ENCODE data around the gene CBX6. TPM values are rescaled to one million over a fixed set of nuclear protein-coding genes. Genes with fewer than 3 reads are reported as not detected.

The CBX6 gene
- total RNA-seq = 113 TPM
- polyA plus RNA-seq (ENCODE audit: insufficient read depth, low read depth, low replicate concordance) = 24.9 TPM
- long read RNA-seq, donor 1, full-length matches to known transcripts = 6 of 6 reads
- long read RNA-seq, donor 1, partial matches to known transcripts = 0 of 6 reads
- long read RNA-seq, donor 1, other reads (novel, unspliced or antisense) = 0 of 6 reads
- long read RNA-seq, donor 2, full-length matches to known transcripts = 8 of 8 reads
- long read RNA-seq, donor 2, partial matches to known transcripts = 0 of 8 reads
- long read RNA-seq, donor 2, other reads (novel, unspliced or antisense) = 0 of 8 reads
- long read RNA-seq, donor 3, full-length matches to known transcripts = 12 of 12 reads
- long read RNA-seq, donor 3, partial matches to known transcripts = 0 of 12 reads
- long read RNA-seq, donor 3, other reads (novel, unspliced or antisense) = 0 of 12 reads
- long read RNA-seq, donor 4, full-length matches to known transcripts = 8 of 8 reads
- long read RNA-seq, donor 4, partial matches to known transcripts = 0 of 8 reads
- long read RNA-seq, donor 4, other reads (novel, unspliced or antisense) = 0 of 8 reads
- long read RNA-seq, donor 5 = 0 reads
- long read RNA-seq, donor 6, full-length matches to known transcripts = 5 of 5 reads
- long read RNA-seq, donor 6, partial matches to known transcripts = 0 of 5 reads
- long read RNA-seq, donor 6, other reads (novel, unspliced or antisense) = 0 of 5 reads
- long read RNA-seq, donor 7, full-length matches to known transcripts = 10 of 191 reads
- long read RNA-seq, donor 7, partial matches to known transcripts = 3 of 191 reads
- long read RNA-seq, donor 7, other reads (novel, unspliced or antisense) = 178 of 191 reads
- long read RNA-seq, donor 8, full-length matches to known transcripts = 8 of 8 reads
- long read RNA-seq, donor 8, partial matches to known transcripts = 0 of 8 reads
- long read RNA-seq, donor 8, other reads (novel, unspliced or antisense) = 0 of 8 reads
- long read RNA-seq, donor 9, full-length matches to known transcripts = 3 of 3 reads
- long read RNA-seq, donor 9, partial matches to known transcripts = 0 of 3 reads
- long read RNA-seq, donor 9, other reads (novel, unspliced or antisense) = 0 of 3 reads
- long read RNA-seq, donor 10, full-length matches to known transcripts = 9 of 9 reads
- long read RNA-seq, donor 10, partial matches to known transcripts = 0 of 9 reads
- long read RNA-seq, donor 10, other reads (novel, unspliced or antisense) = 0 of 9 reads

DNA sequence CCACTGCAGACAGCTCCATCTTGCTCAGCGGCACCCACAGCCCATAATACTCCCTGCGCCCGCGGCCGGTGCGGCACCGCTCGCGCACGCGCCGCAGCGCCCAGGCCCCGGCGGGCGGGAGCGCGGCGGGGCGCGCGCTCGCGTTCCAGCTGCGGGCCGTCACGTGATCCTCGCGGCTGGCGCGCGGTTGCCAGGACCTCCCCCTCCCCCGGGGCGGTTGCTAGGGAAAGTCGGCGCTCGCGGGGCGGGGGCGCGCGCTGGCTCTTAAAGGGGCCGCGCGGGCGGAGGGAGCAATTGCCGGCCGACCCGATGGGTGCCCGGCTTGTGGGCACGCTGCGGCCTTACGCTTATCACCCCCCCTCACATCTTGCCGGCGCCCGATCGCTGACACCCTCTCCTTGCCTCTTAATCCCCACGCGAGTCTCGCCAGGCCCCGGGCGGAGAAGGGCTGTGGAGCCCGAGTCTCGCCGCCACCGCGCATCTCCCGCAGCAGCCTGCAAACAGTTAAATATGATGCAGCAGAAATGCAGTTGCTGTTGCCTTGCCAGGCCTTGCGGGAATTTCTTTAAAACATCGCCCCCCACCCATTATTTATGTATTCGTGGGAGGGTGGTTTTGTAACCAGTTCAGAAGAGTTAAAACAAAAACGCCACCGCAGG is at the start of gene CBX6:
Gene CBX6, minus strand, starts transcription at position 45 of the 659 bp plus-strand sequence. Its CDS starts 26 bp downstream, at position 19.
- Histone ChIP-seq H3K36me3 (ENCODE audit: control insufficient read depth in 2 of 3, insufficient read depth in 3 of 3, low read length in 3 of 3) (peaks cover 0 to 3% (median 3%) of the 10 kb centered on the region in 3 donors), H3K27me3 (ENCODE audit: control insufficient read depth, insufficient read depth, low read length) (no peaks in the 10 kb centered on the region), H3K9ac (ENCODE audit: low read length in 3 of 3) (peak within 1 kb of the TSS; percentile 11 to 77 (median 53)), H3K9me3 (ENCODE audit: control insufficient read depth in 2 of 3, insufficient read depth in 1 of 3, low read length in 3 of 3) (no peaks in the 10 kb centered on the region), H3K27ac (ENCODE audit: low read depth in 2 of 2, low read length in 2 of 2) (peak within 1 kb of the TSS; percentile 83 to 93), H3K4me3 (ENCODE audit: low read length in 3 of 3) (peak within 1 kb of the TSS; percentile 65 to 95 (median 69)), H3K4me1 (ENCODE audit: control insufficient read depth in 2 of 3, insufficient read depth in 2 of 3, low read depth in 1 of 3, low read length in 3 of 3) (peaks cover 0 to 16% (median 9%) of the 10 kb centered on the region in 3 donors)
- peak; percentile 96 to 98 (median 97) for DNase-seq
- TF ChIP-seq CTCF (IDR thresholded peaks at IDR 0.05; ENCODE audit: borderline replicate concordance, extremely low read depth, insufficient read depth) = no peak
- no peak for FAIRE-seq
- intact Hi-C loops (cut with DNase I) = no loop called here

DNA sequence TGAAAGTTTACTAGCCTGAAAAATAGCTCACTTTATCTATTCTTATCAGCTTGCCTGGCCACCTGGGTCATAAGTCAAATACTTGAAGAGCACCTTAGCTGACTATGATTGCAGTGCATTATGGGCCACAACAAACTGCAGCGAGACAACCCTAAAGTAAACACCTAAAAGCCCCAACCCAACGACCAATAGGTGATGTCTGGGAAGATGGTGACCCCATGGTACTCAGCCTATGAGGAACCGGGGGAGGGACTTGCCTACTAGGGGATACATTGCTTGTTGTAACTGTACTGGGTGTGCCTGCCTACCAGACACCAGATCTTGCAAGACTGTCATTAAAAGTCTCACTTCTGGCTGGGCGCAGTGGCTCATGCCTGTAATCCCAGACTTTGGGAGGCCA is 49.8 kb upstream of the CBX6 start:
- Histone ChIP-seq H3K27me3 (ENCODE audit: control insufficient read depth, insufficient read depth, low read length) (no peaks in the 10 kb centered on the region), H3K4me3 (ENCODE audit: low read length in 3 of 3) (no peak overlapping the region), H3K36me3 (ENCODE audit: control insufficient read depth in 2 of 3, insufficient read depth in 3 of 3, low read length in 3 of 3) (no peaks in the 10 kb centered on the region), H3K9ac (ENCODE audit: low read length in 3 of 3) (no peak overlapping the region), H3K27ac (ENCODE audit: low read depth in 2 of 2, low read length in 2 of 2) (no peak overlapping the region), H3K4me1 (ENCODE audit: control insufficient read depth in 2 of 3, insufficient read depth in 2 of 3, low read depth in 1 of 3, low read length in 3 of 3) (peaks cover 0 to 10% (median 9%) of the 10 kb centered on the region in 3 donors), H3K9me3 (ENCODE audit: control insufficient read depth in 2 of 3, insufficient read depth in 1 of 3, low read length in 3 of 3) (no peaks in the 10 kb centered on the region)
- TF ChIP-seq CTCF (IDR thresholded peaks at IDR 0.05; ENCODE audit: borderline replicate concordance, extremely low read depth, insufficient read depth) = no peak
- DNase-seq (no peak), FAIRE-seq (no peak)
- intact Hi-C loops (cut with DNase I) = no loop called here

DNA sequence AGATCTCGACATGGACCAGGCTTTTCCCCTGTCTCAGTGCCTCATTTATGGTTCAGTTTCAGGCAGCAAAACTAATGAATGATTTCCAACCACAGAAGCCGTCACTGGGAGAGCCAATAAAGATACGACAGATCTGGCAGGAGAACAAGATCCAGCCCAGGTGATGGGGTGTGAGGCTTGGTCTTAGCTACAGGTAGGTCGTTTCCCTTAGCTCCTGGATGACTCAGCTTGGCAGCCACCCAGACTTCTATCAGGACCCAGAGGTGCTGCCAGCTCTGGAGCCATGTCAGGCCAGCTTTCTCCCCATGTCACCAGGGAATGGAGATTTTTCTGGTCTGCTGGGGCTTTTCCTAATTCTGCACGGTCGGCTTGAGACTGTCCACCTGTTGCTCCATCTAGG is 49.1 kb upstream of the CBX6 start:
- no peaks in the 10 kb centered on the region for H3K9me3 ChIP-seq (ENCODE audit: control insufficient read depth in 2 of 3, insufficient read depth in 1 of 3, low read length in 3 of 3)
- intact Hi-C loops (cut with DNase I) = no loop called here
- H3K4me1 ChIP-seq (ENCODE audit: control insufficient read depth in 2 of 3, insufficient read depth in 2 of 3, low read depth in 1 of 3, low read length in 3 of 3) = peaks cover 0 to 10% (median 9%) of the 10 kb centered on the region in 3 donors
- FAIRE-seq (no peak), DNase-seq (peak in 2 of 5 donors; percentile 21 to 93)
- TF ChIP-seq CTCF (IDR thresholded peaks at IDR 0.05; ENCODE audit: borderline replicate concordance, extremely low read depth, insufficient read depth) = no peak
- H3K36me3 ChIP-seq (ENCODE audit: control insufficient read depth in 2 of 3, insufficient read depth in 3 of 3, low read length in 3 of 3) = no peaks in the 10 kb centered on the region
- H3K9ac ChIP-seq (ENCODE audit: low read length in 3 of 3) = no peak overlapping the region
- H3K4me3 ChIP-seq (ENCODE audit: low read length in 3 of 3) = no peak overlapping the region
- H3K27me3 ChIP-seq (ENCODE audit: control insufficient read depth, insufficient read depth, low read length) = no peaks in the 10 kb centered on the region
- no peak overlapping the region for H3K27ac ChIP-seq (ENCODE audit: low read depth in 2 of 2, low read length in 2 of 2)

Measured in kidney (tissue), 22 donors.